Measurements from ENCODE around the gene CCDC34. TPM values are rescaled to one million over a fixed set of nuclear protein-coding genes. Genes with fewer than 3 reads are reported as not detected.

The CCDC34 gene
- total and polyA plus RNA-seq, 2 of the 8 experiments (the other 6 are each of a cell fraction or from before 2014, with no cell fraction given), result 7.7 to 24.3 TPM

DNA sequence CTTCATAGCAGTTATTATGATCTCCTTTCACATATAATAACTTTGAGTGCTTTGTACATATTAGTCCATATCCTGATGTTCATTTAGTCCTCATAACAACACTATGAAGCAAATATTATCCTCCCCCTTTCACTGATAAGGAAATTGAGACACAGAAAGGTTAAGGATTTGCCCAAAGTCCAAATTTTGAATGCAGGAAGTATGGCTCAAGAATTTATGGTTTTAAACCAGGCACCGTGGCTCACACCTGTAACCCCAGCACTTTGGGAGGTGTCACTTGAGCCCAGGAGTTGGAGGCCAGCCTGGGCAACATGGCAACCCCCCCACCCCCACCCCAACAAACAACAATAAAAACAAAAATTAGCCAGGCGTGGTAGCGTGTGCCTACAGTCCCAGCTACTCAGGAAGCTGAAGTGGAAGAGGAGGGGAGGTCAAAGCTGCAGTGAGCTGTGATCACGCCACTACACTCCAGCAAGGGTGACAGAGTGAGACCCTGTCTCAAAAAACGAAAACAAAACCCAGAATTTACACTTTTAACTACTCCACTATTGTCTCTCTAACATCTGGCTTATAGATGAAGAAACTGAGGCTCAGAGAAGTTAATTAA is 8.6 kb downstream of the CCDC34 start (continued):
- TF ChIP-seq YY1 (IDR thresholded peaks at IDR 0.05; ENCODE audit: low read depth, low read length) (no peak), JUN (IDR thresholded peaks at IDR 0.05; ENCODE audit: low read depth, low read length) (no peak), ASH2L (IDR thresholded peaks at IDR 0.05; ENCODE audit: low read length) (no peak), TEAD4 (IDR thresholded peaks at IDR 0.05; ENCODE audit: low read depth, low read length) (no peak), ZNF274 (IDR thresholded peaks at IDR 0.05; ENCODE audit: borderline replicate concordance, extremely low read depth, low read length) (no peak)
- TF ChIP-seq, protein P1, sequence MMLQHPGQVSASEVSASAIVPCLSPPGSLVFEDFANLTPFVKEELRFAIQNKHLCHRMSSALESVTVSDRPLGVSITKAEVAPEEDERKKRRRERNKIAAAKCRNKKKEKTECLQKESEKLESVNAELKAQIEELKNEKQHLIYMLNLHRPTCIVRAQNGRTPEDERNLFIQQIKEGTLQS (IDR thresholded peaks at IDR 0.05; ENCODE audit: insufficient read depth, low read depth, low read length), result no peak

Measured in H1 (cell line).